Measurements from ENCODE around the gene HEMK1. TPM values are rescaled to one million over a fixed set of nuclear protein-coding genes. Genes with fewer than 3 reads are reported as not detected.

Gene HEMK1
- total RNA-seq, 1 donor from 2014 or later = 28.3 TPM

- Histone ChIP-seq H3K27me3 (peaks cover 4% of the 10 kb centered on the region), H3K4me1 (no peaks in the 10 kb centered on the region), H3K27ac (no peak overlapping the region), H3K36me3 (no peaks in the 10 kb centered on the region), H3K9me3 (no peaks in the 10 kb centered on the region), H3K4me3 (no peak overlapping the region)
- intact Hi-C loops (cut with DNase I) = no loop called here
- no peak for DNase-seq
- TF ChIP-seq CTCF (IDR thresholded peaks at IDR 0.05) = no peak
- no peak for ATAC-seq
Measured at GRCh38 chr3:50533316-50533715, 36.0 kb upstream of the HEMK1 start.

DNA sequence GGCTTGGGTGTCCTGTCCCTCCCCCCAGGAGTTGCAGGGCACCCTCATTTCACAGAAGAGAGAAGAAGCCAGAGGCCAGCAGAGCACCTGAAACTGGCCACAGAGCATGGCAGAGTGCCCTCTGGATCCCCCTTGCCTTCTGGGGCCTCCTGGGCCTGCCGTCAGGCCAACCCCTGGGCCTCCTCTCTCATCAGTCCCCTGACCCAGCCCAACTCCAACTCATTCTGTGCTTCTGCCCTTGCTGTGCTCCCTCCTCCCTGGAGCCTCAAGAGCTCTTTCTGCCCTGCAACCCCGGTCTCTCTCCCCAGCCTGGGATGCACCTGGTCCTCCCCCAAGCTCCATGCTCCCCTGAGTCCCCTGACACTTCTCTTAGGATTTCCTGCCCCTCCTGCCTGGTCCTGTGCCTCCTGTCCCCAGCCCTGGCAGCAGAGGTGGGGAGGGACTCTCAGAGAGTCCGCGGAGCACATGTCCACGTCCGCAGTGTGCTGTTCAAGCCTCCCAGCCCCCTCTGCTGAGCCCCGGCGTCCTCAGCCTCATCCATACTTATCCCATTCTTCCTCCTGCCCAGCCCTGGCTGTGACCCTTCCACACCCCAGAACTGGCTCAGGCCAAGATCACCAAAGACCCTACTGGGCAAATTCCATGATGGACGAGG, 35.4 kb upstream of the HEMK1 start:
- ATAC-seq (no peak), DNase-seq (no peak)
- Histone ChIP-seq H3K36me3 (no peaks in the 10 kb centered on the region), H3K27ac (no peak overlapping the region), H3K9me3 (no peaks in the 10 kb centered on the region), H3K4me1 (no peaks in the 10 kb centered on the region), H3K4me3 (no peak overlapping the region), H3K27me3 (peaks cover 4% of the 10 kb centered on the region)
- TF ChIP-seq CTCF (IDR thresholded peaks at IDR 0.05) = no peak
- intact Hi-C loops (cut with DNase I) = no loop called here

GRCh38 chr3:50534681-50535330, 34.5 kb upstream of the HEMK1 start:
- TF ChIP-seq CTCF (IDR thresholded peaks at IDR 0.05) = no peak
- Histone ChIP-seq H3K27ac (no peak overlapping the region), H3K9me3 (no peaks in the 10 kb centered on the region), H3K36me3 (no peaks in the 10 kb centered on the region), H3K4me1 (no peaks in the 10 kb centered on the region), H3K27me3 (peaks cover 3% of the 10 kb centered on the region), H3K4me3 (no peak overlapping the region)
- ATAC-seq (no peak), DNase-seq (no peak)
- intact Hi-C loops (cut with DNase I) = no loop called here

DNA sequence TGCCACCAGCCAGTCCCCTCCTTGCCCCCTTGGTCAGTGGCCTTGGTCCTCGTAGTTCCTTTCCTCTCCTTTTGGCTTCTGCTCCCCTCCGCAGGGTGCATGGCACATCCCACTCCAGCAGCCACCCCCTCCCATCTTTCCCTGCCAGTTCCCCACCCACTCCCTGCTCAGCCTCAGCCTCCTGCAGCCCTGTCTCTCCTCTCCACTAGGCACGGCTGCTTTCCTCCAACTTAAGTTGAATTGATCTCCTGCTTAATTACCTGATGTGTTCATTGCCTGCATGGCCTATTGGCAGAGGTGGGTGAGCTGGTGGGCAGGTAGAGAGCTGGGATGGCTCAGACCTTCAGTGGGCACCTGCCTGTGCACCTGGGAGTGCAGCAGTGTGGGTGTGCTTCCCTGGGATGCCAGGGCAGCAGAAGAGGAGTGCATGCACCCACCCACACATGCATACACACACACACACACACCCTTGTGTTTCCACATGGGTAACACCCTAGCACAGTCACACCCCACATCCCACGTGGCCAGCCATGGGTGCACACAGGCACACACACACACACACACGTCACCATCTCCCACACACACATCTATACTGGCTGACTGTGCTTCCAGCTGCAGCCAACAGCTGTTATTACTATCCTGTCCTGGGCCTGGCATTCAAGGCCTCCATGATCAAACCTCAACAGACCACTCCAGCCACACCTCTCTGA, 32.7 kb upstream of the HEMK1 start:
- Histone ChIP-seq H3K27me3 (no peaks in the 10 kb centered on the region), H3K4me3 (no peak overlapping the region), H3K27ac (no peak overlapping the region), H3K9me3 (no peaks in the 10 kb centered on the region), H3K36me3 (no peaks in the 10 kb centered on the region), H3K4me1 (no peaks in the 10 kb centered on the region)
- TF ChIP-seq CTCF (IDR thresholded peaks at IDR 0.05) = no peak
- DNase-seq = no peak
- no peak for ATAC-seq
- intact Hi-C loops (cut with DNase I) = no loop called here

DNA sequence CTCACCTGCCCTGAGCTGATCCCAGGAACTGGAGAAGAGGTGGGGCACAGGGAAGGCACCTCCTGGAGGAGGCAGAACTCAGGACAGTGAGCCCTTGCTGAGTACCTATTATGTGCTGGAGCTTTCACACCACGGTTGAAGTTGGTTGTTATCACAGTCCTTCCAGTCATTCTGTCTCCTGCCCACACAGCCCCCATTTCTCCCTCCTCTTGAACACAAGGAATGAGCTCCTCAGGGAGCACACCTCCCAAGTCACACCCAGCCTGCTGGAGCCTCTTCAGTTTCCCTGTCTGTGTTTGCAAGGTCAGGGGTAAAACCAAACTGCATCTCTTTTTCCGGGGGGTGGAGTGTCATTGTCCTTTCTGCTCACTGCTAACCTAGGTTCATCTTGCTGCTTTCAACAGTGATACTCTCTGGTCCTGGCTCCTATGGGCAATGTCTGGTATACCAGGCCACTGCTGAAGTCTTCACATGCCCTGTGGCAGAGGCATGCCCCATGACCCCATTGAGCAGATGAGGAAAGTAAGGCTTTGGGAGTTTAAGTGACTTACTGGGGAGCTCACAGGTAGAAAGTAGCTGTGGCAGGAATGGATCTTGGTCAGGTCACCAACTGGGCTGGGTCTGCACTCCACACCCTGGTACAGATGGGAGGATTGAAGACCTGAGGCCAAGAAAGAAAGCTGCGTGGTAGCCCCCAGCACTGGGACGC, 31.7 kb upstream of the HEMK1 start:
- DNase-seq = no peak
- intact Hi-C loops (cut with DNase I) = no loop called here
- Histone ChIP-seq H3K27ac (no peak overlapping the region), H3K36me3 (no peaks in the 10 kb centered on the region), H3K4me1 (no peaks in the 10 kb centered on the region), H3K27me3 (no peaks in the 10 kb centered on the region), H3K4me3 (no peak overlapping the region), H3K9me3 (no peaks in the 10 kb centered on the region)
- TF ChIP-seq CTCF (IDR thresholded peaks at IDR 0.05) = no peak
- ATAC-seq = no peak

All from upper lobe of right lung (tissue), 1 donor.